Caco-2 (cell line): Measurements from ENCODE around the gene OR52M1. TPM values are rescaled to one million over a fixed set of nuclear protein-coding genes. Genes with fewer than 3 reads are reported as not detected.

Experiments used
- Bru-seq: library from RNA; stranded (reverse); fragments of 400-500 nt; gene quantifications from one replicate; lab custom pipeline; 2021; lab: Mats Ljungman, UMichigan
- BruChase-seq, 2 experiments: library from RNA; stranded (reverse); fragments of 400-500 nt; gene quantifications; one replicate each; lab custom pipeline; 2021; lab: Mats Ljungman, UMichigan
- BruUV-seq: library from RNA; stranded (reverse); fragments of 400-500 nt; replicated peaks from 2 replicates; lab custom pipeline; 2021; lab: Mats Ljungman, UMichigan
- CTCF ChIA-PET: fragments of 300-600 bp; sonication (Branson Sonifier 250); formaldehyde crosslinking; loops from one replicate; lab custom pipeline; 2022; ENCODE audit warnings: antibody characterized with exemption; lab: Charles Lee
- POLR2A ChIA-PET: fragments of 300-600 bp; sonication (Branson Sonifier 250); formaldehyde crosslinking; loops from one replicate; lab custom pipeline; 2022; ENCODE audit warnings: antibody characterized with exemption; lab: Charles Lee
- DNase-seq, 2 experiments: peaks; one replicate each; pipeline versions ENCODE4 v3.0.0 to v3.0.0-alpha.2; 2020 to 2022
- H3K27me3 ChIP-seq: replicated peaks from 2 replicates; pipeline ENCODE4 v1.6.0; 2011; ENCODE audit warnings: low read length; ENCODE audit not compliant: control insufficient read depth, insufficient read depth
- H3K36me3 ChIP-seq: 2 replicates; pipeline ENCODE4 v1.5.1; 2011; ENCODE audit warnings: low read length; ENCODE audit not compliant: control insufficient read depth, insufficient read depth
- H3K4me1 ChIP-seq: fragments of 250-450 bp; sonication (Bioruptor Pico); 2 replicates; pipeline ENCODE4 v1.5.1; 2020; ENCODE audit warnings: mild to moderate bottlenecking
- H3K4me3 ChIP-seq: 2 replicates; pipeline ENCODE4 v1.5.1; 2011; ENCODE audit warnings: low read depth, mild to moderate bottlenecking, control low read depth, low read length
- H3K9me3 ChIP-seq: fragments of 250-450 bp; sonication (Bioruptor Pico); 2 replicates; pipeline ENCODE4 v1.5.1; 2020; ENCODE audit warnings: mild to moderate bottlenecking, moderate library complexity
- H3K27ac Mint-ChIP-seq: one replicate; pipeline ENCODE4 v1.8.0; 2022; ENCODE audit warnings: mixed read lengths; ENCODE audit not compliant: unreplicated experiment
- H3K27me3 Mint-ChIP-seq: one replicate; pipeline ENCODE4 v1.8.0; 2022; ENCODE audit warnings: mixed read lengths; ENCODE audit not compliant: insufficient read depth, unreplicated experiment
- H3K36me3 Mint-ChIP-seq: one replicate; pipeline ENCODE4 v1.8.0; 2022; ENCODE audit warnings: mild to moderate bottlenecking, mixed read lengths; ENCODE audit not compliant: insufficient read depth, unreplicated experiment
- H3K4me1 Mint-ChIP-seq: one replicate; pipeline ENCODE4 v1.8.0; 2022; ENCODE audit warnings: low read depth, mixed read lengths; ENCODE audit not compliant: unreplicated experiment
- H3K4me3 Mint-ChIP-seq: one replicate; pipeline ENCODE4 v1.8.0; 2022; ENCODE audit warnings: mild to moderate bottlenecking, moderate library complexity, mixed read lengths; ENCODE audit not compliant: unreplicated experiment
- H3K9me3 Mint-ChIP-seq: one replicate; pipeline ENCODE4 v1.8.0; 2022; ENCODE audit warnings: mixed read lengths; ENCODE audit not compliant: unreplicated experiment
- CTCF ChIP-seq, 2 experiments: fragments of 200-600 bp in 1 of 2; IDR thresholded peaks; 1 replicate in 1 of 2; 2 replicates in 1 of 2; pipeline versions ENCODE4 v1.5.1 to v1.8.0; 2011 to 2022; ENCODE audit warnings: antibody characterized with exemption in 1 of 2, control low read depth in 1 of 2, inconsistent platforms in 1 of 2, low read depth in 1 of 2, low read length in 1 of 2, mild to moderate bottlenecking in 1 of 2, moderate library complexity in 1 of 2; ENCODE audit not compliant: insufficient read depth in 1 of 2, severe bottlenecking in 1 of 2, unreplicated experiment in 1 of 2
- intact Hi-C: fragments of 100-400 bp; cut with micrococcal nuclease; formaldehyde crosslinking; loops from one replicate; pipeline ENCODE4 v1.10.0; 2022; ENCODE audit not compliant: unreplicated experiment
- long read RNA-seq: library from polyadenylated mRNA; stranded (forward); transcript quantifications from one replicate; pipeline ENCODE4 v2.0.0, GENCODE V29; 2022
- total RNA-seq: library from RNA; stranded (reverse); gene quantifications from 2 replicates; pipeline ENCODE4 v1.2.3, GENCODE V29; 2022

Gene OR52M1
- total RNA-seq (not detected in 2 replicates), Bru-seq, nascent RNA (not detected), BruChase-seq, experiment 1, labeled RNA remaining after a 2-hour chase (not detected), BruChase-seq, experiment 2, labeled RNA remaining after a 6-hour chase (not detected)
- long read RNA-seq, result 0 reads

GRCh38 chr11:4544891-4545290, at the start of gene OR52M1:
TSS of gene OR52M1 (plus strand) at chr11:4545191. CDS start at chr11:4545191, 0 bp downstream.
- TF ChIP-seq CTCF (IDR thresholded peaks at IDR 0.05; ENCODE audit: insufficient read depth in 1 of 2, low read depth in 1 of 2, low read length in 1 of 2, severe bottlenecking in 1 of 2, unreplicated experiment in 1 of 2), result no peak
- H3K4me1 ChIP-seq, result peaks cover 13% of the 10 kb centered on the region
- POLR2A ChIA-PET, result no interaction called here
- H3K4me1 Mint-ChIP-seq, result no peaks in the 10 kb centered on the region
- no peak within 1 kb of the TSS for H3K4me3 ChIP-seq
- peaks cover 3% of the 10 kb centered on the region for H3K27me3 Mint-ChIP-seq
- BruUV-seq, result no TSS peak
- CTCF ChIA-PET, result no interaction called here
- no peaks in the 10 kb centered on the region for H3K36me3 Mint-ChIP-seq
- DNase-seq, result no peak
- no peak within 1 kb of the TSS for H3K27ac Mint-ChIP-seq
- H3K4me3 Mint-ChIP-seq, result no peak within 1 kb of the TSS
- intact Hi-C loops, result loop anchor here (5.0 kb wide), 1 partner anchor 62 kb away; the partner anchor contains the start of gene TRIM68
- H3K9me3 Mint-ChIP-seq, result no peaks in the 10 kb centered on the region
- H3K27me3 ChIP-seq, result peaks cover 2% of the 10 kb centered on the region
- no peaks in the 10 kb centered on the region for H3K36me3 ChIP-seq
- H3K9me3 ChIP-seq, result no peaks in the 10 kb centered on the region

- Histone ChIP-seq H3K4me3 (no peak overlapping the region), H3K36me3 (no peaks in the 10 kb centered on the region), H3K4me1 (no peaks in the 10 kb centered on the region), H3K27me3 (no peaks in the 10 kb centered on the region), H3K9me3 (no peaks in the 10 kb centered on the region)
- intact Hi-C loops, result no loop called here
- Mint-ChIP-seq H3K36me3 (no peaks in the 10 kb centered on the region), H3K4me1 (peaks cover 14% of the 10 kb centered on the region), H3K27me3 (peaks cover 5% of the 10 kb centered on the region), H3K9me3 (peaks cover 9% of the 10 kb centered on the region), H3K27ac (no peak overlapping the region), H3K4me3 (no peak overlapping the region)
- BruUV-seq, result no TSS peak
- ChIA-PET CTCF (interaction anchor here (3.8 kb wide), 1 partner anchor 308 kb away, joined by 46 read pairs; no protein-coding TSS in a partner anchor), POLR2A (no interaction called here)
- no peak for TF ChIP-seq CTCF (IDR thresholded peaks at IDR 0.05; ENCODE audit: insufficient read depth in 1 of 2, low read depth in 1 of 2, low read length in 1 of 2, severe bottlenecking in 1 of 2, unreplicated experiment in 1 of 2)
- DNase-seq, result peak in 1 of 2 experiments; percentile 11
Measured at GRCh38 chr11:4495487-4495886, 49.5 kb upstream of the OR52M1 start.

GRCh38 chr11:4495986-4496385, 49.0 kb upstream of the OR52M1 start:
- Histone ChIP-seq H3K4me3 (no peak overlapping the region), H3K9me3 (no peaks in the 10 kb centered on the region), H3K27me3 (no peaks in the 10 kb centered on the region), H3K36me3 (no peaks in the 10 kb centered on the region), H3K4me1 (no peaks in the 10 kb centered on the region)
- TF ChIP-seq CTCF (IDR thresholded peaks at IDR 0.05; ENCODE audit: insufficient read depth in 1 of 2, low read depth in 1 of 2, low read length in 1 of 2, severe bottlenecking in 1 of 2, unreplicated experiment in 1 of 2), result no peak
- no peak overlapping the region for H3K27ac Mint-ChIP-seq
- no TSS peak for BruUV-seq
- POLR2A ChIA-PET, result no interaction called here
- H3K4me1 Mint-ChIP-seq, result peaks cover 14% of the 10 kb centered on the region
- no peak for DNase-seq
- intact Hi-C loops, result no loop called here
- H3K36me3 Mint-ChIP-seq, result no peaks in the 10 kb centered on the region
- H3K27me3 Mint-ChIP-seq, result peaks cover 8% of the 10 kb centered on the region
- peaks cover 9% of the 10 kb centered on the region for H3K9me3 Mint-ChIP-seq
- CTCF ChIA-PET, result interaction anchor here (1.8 kb wide), 1 partner anchor 308 kb away, joined by 5 read pairs; no protein-coding TSS in a partner anchor
- no peak overlapping the region for H3K4me3 Mint-ChIP-seq
